D721Med (cell line): ENCODE results near the gene UNC5B.

ENCODE experiments used
- DNase-seq: peaks from one replicate; pipeline ENCODE4 v3.0.0; 2011; ENCODE audit warnings: low spot score; ENCODE audit not compliant: insufficient read length
- FAIRE-seq: peaks from 2 replicates; lab custom pipeline; 2011; peaks lifted over from hg19 to GRCh38; lab: Jason Lieb, UNC
- CTCF ChIP-seq: IDR thresholded peaks from 2 replicates; pipeline ENCODE4 v1.5.1; 2012; ENCODE audit warnings: mild to moderate bottlenecking, control low read depth; ENCODE audit not compliant: insufficient read depth; ENCODE audit errors: missing control alignments

UNC5B gene

GRCh38 chr10:71342573-71343391, 130.4 kb downstream of the UNC5B start:
- FAIRE-seq (no peak), DNase-seq (no peak)
- TF ChIP-seq CTCF = no peak

GRCh38 chr10:71343392-71343773, 131.0 kb downstream of the UNC5B start:
- DNase-seq (no peak), FAIRE-seq (no peak)
- TF ChIP-seq CTCF = no peak

- DNase-seq (no peak), FAIRE-seq (no peak)
- TF ChIP-seq CTCF = no peak
Observed at GRCh38 chr10:71344154-71344925, 132.0 kb downstream of the UNC5B start.

GRCh38 chr10:71344993-71345480, 132.7 kb downstream of the UNC5B start:
- no peak for TF ChIP-seq CTCF
- no peak for FAIRE-seq
- DNase-seq = no peak

GRCh38 chr10:71345694-71346093, 133.3 kb downstream of the UNC5B start:
- DNase-seq = no peak
- FAIRE-seq = no peak
- TF ChIP-seq CTCF = no peak

- DNase-seq = peak; percentile 38
- no peak for TF ChIP-seq CTCF
- no peak for FAIRE-seq
Observed at GRCh38 chr10:71346731-71347130, 134.4 kb downstream of the UNC5B start.
